ENCODE data around the gene OR52K1.

The OR52K1 gene

GRCh38 chr11:4466131-4466870 lies 16.1 kb upstream of the OR52K1 start:
- no peaks in the 10 kb centered on the region for H3F3A ChIP-seq (ENCODE audit: low read depth)
- H3K4me3 ChIP-seq (ENCODE audit: low read length, poor library complexity, severe bottlenecking): no peak overlapping the region
- no peaks in the 10 kb centered on the region for H3K9me2 ChIP-seq (replicated peaks; ENCODE audit: low read depth, low read length)
- H3K27me3 ChIP-seq (ENCODE audit: insufficient read depth, low read length, poor library complexity, severe bottlenecking): peaks cover 23% of the 10 kb centered on the region
- H3K4me2 ChIP-seq (ENCODE audit: low read depth, low read length, poor library complexity, severe bottlenecking): no peak overlapping the region
- no peak overlapping the region for H3K9ac ChIP-seq (ENCODE audit: low read depth, low read length, poor library complexity, severe bottlenecking)
- no peaks in the 10 kb centered on the region for H3K36me3 ChIP-seq (ENCODE audit: insufficient read depth, low read length)
- H3K4me1 ChIP-seq (ENCODE audit: insufficient read depth, low read length, poor library complexity, severe bottlenecking): no peaks in the 10 kb centered on the region
- H3K79me2 ChIP-seq (ENCODE audit: insufficient read depth, low read length): no peaks in the 10 kb centered on the region
- no peaks in the 10 kb centered on the region for H3K9me3 ChIP-seq (ENCODE audit: insufficient read depth, low read depth, low read length)
- H4K20me1 ChIP-seq (ENCODE audit: insufficient read depth, low read length, poor library complexity, severe bottlenecking): no peaks in the 10 kb centered on the region
- TF ChIP-seq EZH2phosphoT487 (IDR thresholded peaks at IDR 0.05; ENCODE audit: borderline replicate concordance) (no peak), CTCF (conservative IDR thresholded peaks at IDR 0.05; ENCODE audit: low read length) (0 out of 2 replicates have a peak, but pooled peaks have one; percentile 7)
- no peak overlapping the region for H2AFZ ChIP-seq (ENCODE audit: low read length)

- Histone ChIP-seq H3F3A (ENCODE audit: low read depth) (no peaks in the 10 kb centered on the region), H3K4me1 (ENCODE audit: insufficient read depth, low read length, poor library complexity, severe bottlenecking) (no peaks in the 10 kb centered on the region), H3K79me2 (ENCODE audit: insufficient read depth, low read length) (no peaks in the 10 kb centered on the region), H4K20me1 (ENCODE audit: insufficient read depth, low read length, poor library complexity, severe bottlenecking) (no peaks in the 10 kb centered on the region), H3K36me3 (ENCODE audit: insufficient read depth, low read length) (no peaks in the 10 kb centered on the region), H3K27me3 (ENCODE audit: insufficient read depth, low read length, poor library complexity, severe bottlenecking) (peaks cover 17% of the 10 kb centered on the region), H3K9me2 (replicated peaks; ENCODE audit: low read depth, low read length) (no peaks in the 10 kb centered on the region), H3K9ac (ENCODE audit: low read depth, low read length, poor library complexity, severe bottlenecking) (no peak overlapping the region), H2AFZ (ENCODE audit: low read length) (no peak overlapping the region), H3K4me2 (ENCODE audit: low read depth, low read length, poor library complexity, severe bottlenecking) (no peak overlapping the region), H3K9me3 (ENCODE audit: insufficient read depth, low read depth, low read length) (no peaks in the 10 kb centered on the region), H3K4me3 (ENCODE audit: low read length, poor library complexity, severe bottlenecking) (no peak overlapping the region)
- TF ChIP-seq EZH2phosphoT487 (IDR thresholded peaks at IDR 0.05; ENCODE audit: borderline replicate concordance) (no peak), CTCF (conservative IDR thresholded peaks at IDR 0.05; ENCODE audit: low read length) (no peak)
These were observed 15.5 kb upstream of the OR52K1 start for GRCh38 chr11:4466871-4467442.

- H2AFZ ChIP-seq (ENCODE audit: low read length): no peak overlapping the region
- H3K4me2 ChIP-seq (ENCODE audit: low read depth, low read length, poor library complexity, severe bottlenecking): no peak overlapping the region
- H3K9me2 ChIP-seq (replicated peaks; ENCODE audit: low read depth, low read length): no peaks in the 10 kb centered on the region
- no peaks in the 10 kb centered on the region for H4K20me1 ChIP-seq (ENCODE audit: insufficient read depth, low read length, poor library complexity, severe bottlenecking)
- no peaks in the 10 kb centered on the region for H3K79me2 ChIP-seq (ENCODE audit: insufficient read depth, low read length)
- no peaks in the 10 kb centered on the region for H3K36me3 ChIP-seq (ENCODE audit: insufficient read depth, low read length)
- H3F3A ChIP-seq (ENCODE audit: low read depth): no peaks in the 10 kb centered on the region
- H3K9me3 ChIP-seq (ENCODE audit: insufficient read depth, low read depth, low read length): no peaks in the 10 kb centered on the region
- H3K4me3 ChIP-seq (ENCODE audit: low read length, poor library complexity, severe bottlenecking): no peak overlapping the region
- no peak overlapping the region for H3K9ac ChIP-seq (ENCODE audit: low read depth, low read length, poor library complexity, severe bottlenecking)
- no peak for TF ChIP-seq EZH2phosphoT487 (IDR thresholded peaks at IDR 0.05; ENCODE audit: borderline replicate concordance)
- TF ChIP-seq CTCF (conservative IDR thresholded peaks at IDR 0.05; ENCODE audit: low read length): no peak
- peaks cover 16% of the 10 kb centered on the region for H3K27me3 ChIP-seq (ENCODE audit: insufficient read depth, low read length, poor library complexity, severe bottlenecking)
- H3K4me1 ChIP-seq (ENCODE audit: insufficient read depth, low read length, poor library complexity, severe bottlenecking): no peaks in the 10 kb centered on the region
These were observed 14.4 kb upstream of the OR52K1 start for GRCh38 chr11:4467811-4468606.

Data from Loucy (cell line).